HS-5 (cell line): ENCODE results near the gene FUT3.
A peak's percentile ranks its signal among the peaks of the same experiment; 100 is the strongest.

Experiments used
- DNase-seq: peaks from one replicate; pipeline ENCODE4 v3.0.0-alpha.2; 2012; ENCODE audit warnings: low read depth

The FUT3 gene

GRCh38 chr19:5823579-5824281, 27.5 kb downstream of the FUT3 start:
- no peak for DNase-seq

- DNase-seq = no peak
Observed at GRCh38 chr19:5822181-5822844, 28.9 kb downstream of the FUT3 start.

- DNase-seq = no peak
Observed at GRCh38 chr19:5821521-5822180, 29.6 kb downstream of the FUT3 start.

GRCh38 chr19:5820785-5821184, 30.5 kb downstream of the FUT3 start:
- DNase-seq = no peak

- no peak for DNase-seq
Observed at GRCh38 chr19:5818594-5818993, 32.7 kb downstream of the FUT3 start.

- no peak for DNase-seq
Observed at GRCh38 chr19:5817218-5817617, 34.0 kb downstream of the FUT3 start.

- no peak for DNase-seq
Observed at GRCh38 chr19:5814852-5815246, 36.4 kb downstream of the FUT3 start.

GRCh38 chr19:5814123-5814851, 37.0 kb downstream of the FUT3 start:
- no peak for DNase-seq

GRCh38 chr19:5811117-5811516, 40.1 kb downstream of the FUT3 start:
- no peak for DNase-seq

GRCh38 chr19:5809469-5809868, 41.8 kb downstream of the FUT3 start:
- no peak for DNase-seq

GRCh38 chr19:5809053-5809452, 42.2 kb downstream of the FUT3 start:
- DNase-seq = no peak

GRCh38 chr19:5808120-5808816, 43.0 kb downstream of the FUT3 start:
- DNase-seq = no peak

- DNase-seq = no peak
Observed at GRCh38 chr19:5806905-5807304, 44.3 kb downstream of the FUT3 start.

GRCh38 chr19:5806133-5806489, 45.1 kb downstream of the FUT3 start:
- DNase-seq = no peak

- no peak for DNase-seq
Observed at GRCh38 chr19:5805462-5806132, 45.7 kb downstream of the FUT3 start.

- no peak for DNase-seq
Observed at GRCh38 chr19:5804516-5805461, 46.5 kb downstream of the FUT3 start, which contains the start of gene NRTN. TSS of gene NRTN (plus strand) at chr19:5805067. CDS start at chr19:5824166, 19,099 bp downstream.

- peak; percentile 31 for DNase-seq
Observed at GRCh38 chr19:5803752-5804515, 47.3 kb downstream of the FUT3 start.

- DNase-seq = no peak
Observed at GRCh38 chr19:5803441-5803751, 47.9 kb downstream of the FUT3 start.

GRCh38 chr19:5801796-5802619, 49.2 kb downstream of the FUT3 start:
- no peak for DNase-seq
